ENCODE results near the gene PRAME. TPM values are rescaled to one million over a fixed set of nuclear protein-coding genes. Genes with fewer than 3 reads are reported as not detected.
"Not testable (repeated sequence)": the region's sequence is repeated elsewhere in the genome, so short reads cannot be mapped to it uniquely, and the experiment has no call there.

Gene PRAME
- total and polyA plus RNA-seq, 12 donors: 0.22 to 0.49 (median 0.41) TPM; not detected in 8

DNA sequence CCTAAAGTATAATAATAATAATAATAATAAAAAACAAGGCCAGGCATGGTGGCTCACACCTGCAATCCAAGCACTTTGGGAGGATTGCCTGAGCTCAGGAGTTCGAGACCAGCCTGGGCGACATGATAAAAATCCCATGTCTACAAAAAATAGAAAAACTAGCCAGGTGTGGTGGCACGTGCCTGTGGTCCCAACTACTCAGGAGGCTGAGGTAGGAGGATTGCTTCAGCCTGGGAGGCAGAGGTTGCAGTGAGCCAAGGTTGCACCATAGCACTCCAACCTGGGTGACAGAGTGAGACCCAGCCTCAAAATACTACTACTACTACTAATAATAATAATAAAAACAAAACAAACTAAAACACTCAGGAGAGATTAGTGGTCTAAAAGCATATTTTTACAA lies 23.4 kb downstream of the PRAME start:
- Histone ChIP-seq H3K4me3 (no peak overlapping the region), H3K9me3 (peaks cover 0 to 8% (median 0%) of the 10 kb centered on the region in 11 donors), H3K36me3 (no peaks in the 10 kb centered on the region), H3K4me1 (no peaks in the 10 kb centered on the region), H3K27me3 (peaks cover 0 to 8% (median 0%) of the 10 kb centered on the region in 7 donors), H3K27ac (no peak overlapping the region)
- WGBS, 2 donors: 81 to 83% methylated on average over 3 of the region's 3 CpGs
- no peak for TF ChIP-seq CTCF (IDR thresholded peaks at IDR 0.05)
- no peak for DNase-seq
- intact Hi-C loops (cut with DNase I): no loop called here
- no peak for ATAC-seq

GRCh38 chr22:22534604-22535415 lies 24.3 kb downstream of the PRAME start:
- 78 to 83% methylated on average over 9 of the region's 9 CpGs for WGBS, 2 donors
- no peak for DNase-seq
- H3K36me3 ChIP-seq: no peaks in the 10 kb centered on the region
- H3K4me1 ChIP-seq: no peaks in the 10 kb centered on the region
- ATAC-seq: no peak
- H3K9me3 ChIP-seq: peaks cover 0 to 1% (median 0%) of the 10 kb centered on the region in 11 donors
- H3K4me3 ChIP-seq: no peak overlapping the region
- H3K27ac ChIP-seq: no peak overlapping the region
- peaks cover 0 to 7% (median 0%) of the 10 kb centered on the region in 7 donors for H3K27me3 ChIP-seq
- TF ChIP-seq CTCF (IDR thresholded peaks at IDR 0.05): no peak
- intact Hi-C loops (cut with DNase I): no loop called here

GRCh38 chr22:22533863-22534262 lies 25.2 kb downstream of the PRAME start:
- intact Hi-C loops (cut with DNase I): no loop called here
- TF ChIP-seq CTCF (IDR thresholded peaks at IDR 0.05): no peak
- no peak for DNase-seq
- Histone ChIP-seq H3K4me1 (no peaks in the 10 kb centered on the region), H3K27ac (no peak overlapping the region), H3K9me3 (no peaks in the 10 kb centered on the region), H3K4me3 (no peak overlapping the region), H3K27me3 (peaks cover 0 to 7% (median 0%) of the 10 kb centered on the region in 7 donors), H3K36me3 (no peaks in the 10 kb centered on the region)
- WGBS, 2 donors: 63 to 72% methylated on average over 5 of the region's 5 CpGs
- no peak for ATAC-seq

GRCh38 chr22:22533417-22533816 lies 25.6 kb downstream of the PRAME start:
- ATAC-seq (no peak), DNase-seq (no peak)
- Histone ChIP-seq H3K36me3 (no peaks in the 10 kb centered on the region), H3K27me3 (peaks cover 0 to 7% (median 0%) of the 10 kb centered on the region in 7 donors), H3K9me3 (no peaks in the 10 kb centered on the region), H3K4me1 (no peaks in the 10 kb centered on the region), H3K27ac (no peak overlapping the region), H3K4me3 (no peak overlapping the region)
- intact Hi-C loops (cut with DNase I): no loop called here
- WGBS, 2 donors: 88 to 92% methylated on average over 1 of the region's 1 CpG
- no peak for TF ChIP-seq CTCF (IDR thresholded peaks at IDR 0.05)

DNA sequence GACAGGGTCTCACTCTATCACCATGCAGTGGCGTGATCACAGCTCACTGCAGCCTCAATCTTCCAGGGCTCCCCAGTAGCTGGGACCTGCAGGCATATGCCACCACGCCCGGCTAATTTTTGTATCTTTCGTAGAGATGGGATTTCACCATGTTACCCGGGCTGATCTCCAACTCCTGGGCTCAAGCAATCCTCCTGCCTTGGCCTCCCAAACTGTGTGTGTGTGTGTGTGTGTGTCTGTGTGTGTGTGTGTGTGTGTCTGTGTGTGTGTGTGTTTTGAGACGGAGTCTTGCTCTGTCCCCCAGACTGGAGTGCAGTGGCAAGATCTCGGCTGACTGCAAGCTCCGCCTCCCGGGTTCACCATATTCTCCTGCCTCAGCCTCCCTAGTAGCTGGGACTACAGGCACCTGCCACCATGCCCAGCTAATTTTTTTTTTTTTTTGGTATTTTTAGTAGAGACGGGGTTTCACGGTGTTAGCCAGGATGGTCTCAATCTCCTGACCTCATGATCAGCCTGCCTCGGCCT lies 26.5 kb downstream of the PRAME start:
- ATAC-seq; H3K27me3 ChIP-seq; DNase-seq; H3K4me1 ChIP-seq; H3K27ac ChIP-seq; H3K9me3 ChIP-seq; H3K36me3 ChIP-seq; H3K4me3 ChIP-seq; intact Hi-C loops (cut with DNase I): not testable (repeated sequence)
- 81 to 88% methylated on average over 12 of the region's 12 CpGs for WGBS, 2 donors
